Fibroblast of mammary gland (primary cell): ENCODE results near the gene SIRPA.
"Not testable (repeated sequence)": the region's sequence is repeated elsewhere in the genome, so short reads cannot be mapped to it uniquely, and the experiment has no call there.

Source experiments
- DNase-seq: peaks from one replicate; pipeline ENCODE4 v3.0.0-alpha.2; 2010; ENCODE audit warnings: low read depth
- H3K4me3 ChIP-seq: 2 replicates; pipeline ENCODE4 v1.5.1; 2011; ENCODE audit warnings: low read depth, mild to moderate bottlenecking, low read length, moderate library complexity; ENCODE audit not compliant: control insufficient read depth
- TF ChIP-seq, protein P1 (sequence below): conservative IDR thresholded peaks from 2 replicates; pipeline ENCODE4 v1.5.1; 2011; ENCODE audit warnings: low read depth, low read length, inconsistent platforms; ENCODE audit not compliant: control insufficient read depth, insufficient read depth

Gene SIRPA

GRCh38 chr20:1908191-1908590 lies 13.0 kb downstream of the SIRPA start:
- DNase-seq: no peak
- TF ChIP-seq, protein P1, sequence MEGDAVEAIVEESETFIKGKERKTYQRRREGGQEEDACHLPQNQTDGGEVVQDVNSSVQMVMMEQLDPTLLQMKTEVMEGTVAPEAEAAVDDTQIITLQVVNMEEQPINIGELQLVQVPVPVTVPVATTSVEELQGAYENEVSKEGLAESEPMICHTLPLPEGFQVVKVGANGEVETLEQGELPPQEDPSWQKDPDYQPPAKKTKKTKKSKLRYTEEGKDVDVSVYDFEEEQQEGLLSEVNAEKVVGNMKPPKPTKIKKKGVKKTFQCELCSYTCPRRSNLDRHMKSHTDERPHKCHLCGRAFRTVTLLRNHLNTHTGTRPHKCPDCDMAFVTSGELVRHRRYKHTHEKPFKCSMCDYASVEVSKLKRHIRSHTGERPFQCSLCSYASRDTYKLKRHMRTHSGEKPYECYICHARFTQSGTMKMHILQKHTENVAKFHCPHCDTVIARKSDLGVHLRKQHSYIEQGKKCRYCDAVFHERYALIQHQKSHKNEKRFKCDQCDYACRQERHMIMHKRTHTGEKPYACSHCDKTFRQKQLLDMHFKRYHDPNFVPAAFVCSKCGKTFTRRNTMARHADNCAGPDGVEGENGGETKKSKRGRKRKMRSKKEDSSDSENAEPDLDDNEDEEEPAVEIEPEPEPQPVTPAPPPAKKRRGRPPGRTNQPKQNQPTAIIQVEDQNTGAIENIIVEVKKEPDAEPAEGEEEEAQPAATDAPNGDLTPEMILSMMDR: no peak
- H3K4me3 ChIP-seq: no peak overlapping the region

- TF ChIP-seq, protein P1: no peak
- no peak overlapping the region for H3K4me3 ChIP-seq
- no peak for DNase-seq
Observed at GRCh38 chr20:1909097-1909496, 13.9 kb downstream of the SIRPA start.

DNA sequence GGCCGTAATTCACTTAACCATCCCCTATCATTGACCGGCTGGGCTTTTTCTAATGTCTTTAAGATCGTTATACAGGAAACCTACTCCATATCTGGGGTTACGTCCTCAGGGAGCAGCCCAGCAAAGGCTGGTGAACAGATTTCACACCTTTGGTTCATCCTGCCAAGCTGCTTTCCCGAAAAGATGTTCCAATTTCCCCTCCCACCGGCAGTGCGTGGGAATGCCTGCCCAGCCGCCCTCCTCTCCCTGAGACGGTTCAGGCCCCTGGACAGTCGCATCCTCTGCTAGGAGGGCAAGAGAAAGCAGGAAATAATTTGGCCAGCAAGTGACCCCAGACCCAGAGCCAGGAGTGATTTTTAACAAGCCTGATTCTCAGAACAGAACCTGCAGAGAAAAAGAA lies 16.3 kb downstream of the SIRPA start:
- DNase-seq: no peak
- no peak overlapping the region for H3K4me3 ChIP-seq
- TF ChIP-seq, protein P1: no peak

DNA sequence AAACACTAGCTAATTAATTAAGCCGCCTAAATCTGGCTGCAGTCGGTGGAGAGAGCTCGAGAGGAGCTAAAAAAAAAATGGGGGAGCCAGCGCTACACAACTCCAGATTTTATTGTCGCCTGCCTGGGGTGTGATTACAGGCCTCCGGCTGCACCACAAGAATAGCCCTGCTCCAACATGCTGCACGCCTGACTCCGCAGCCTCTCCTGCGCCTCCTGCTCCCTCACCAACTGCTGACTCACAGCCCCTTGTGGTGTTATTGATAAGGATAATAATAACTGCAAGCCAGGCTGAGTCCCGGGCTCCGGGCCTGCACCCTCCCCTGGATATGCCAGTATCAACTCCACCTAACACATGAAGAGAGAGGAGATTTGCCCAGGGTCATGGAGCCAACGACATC lies 16.8 kb downstream of the SIRPA start:
- H3K4me3 ChIP-seq: no peak overlapping the region
- no peak for DNase-seq
- TF ChIP-seq, protein P1: no peak

DNA sequence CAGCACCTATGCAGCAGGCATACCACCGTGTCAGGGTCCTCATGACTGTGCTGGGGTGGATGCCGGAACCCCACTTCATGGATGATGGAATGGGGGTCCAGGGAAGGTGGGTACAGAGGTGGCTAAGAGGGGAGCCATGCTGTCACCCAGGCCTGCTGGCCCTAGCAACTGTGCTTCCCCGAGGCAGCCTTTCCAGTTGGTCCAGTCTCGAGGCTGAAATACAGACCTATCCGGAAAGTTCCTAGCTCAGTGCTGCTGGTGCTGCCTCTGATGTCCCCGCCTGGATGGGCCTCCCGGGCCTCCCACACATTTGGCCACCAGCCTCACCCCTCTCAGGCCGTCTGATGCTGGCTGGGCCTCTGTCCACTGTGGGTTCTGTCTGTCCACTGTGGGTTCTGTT lies 17.4 kb downstream of the SIRPA start:
- no peak overlapping the region for H3K4me3 ChIP-seq
- DNase-seq: no peak
- TF ChIP-seq, protein P1: no peak

DNA sequence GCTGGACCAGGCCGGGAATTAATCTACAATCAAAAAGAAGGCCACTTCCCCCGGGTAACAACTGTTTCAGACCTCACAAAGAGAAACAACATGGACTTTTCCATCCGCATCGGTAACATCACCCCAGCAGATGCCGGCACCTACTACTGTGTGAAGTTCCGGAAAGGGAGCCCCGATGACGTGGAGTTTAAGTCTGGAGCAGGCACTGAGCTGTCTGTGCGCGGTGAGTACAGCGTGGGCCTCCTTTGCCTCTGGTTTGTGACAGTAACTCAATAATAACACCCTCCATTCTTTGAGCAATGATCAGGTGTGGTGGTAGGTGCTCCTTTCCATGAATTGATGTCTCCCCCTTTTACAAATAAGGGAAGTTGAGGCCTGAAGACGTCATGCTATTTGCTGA lies 20.0 kb downstream of the SIRPA start:
- not testable (repeated sequence) for DNase-seq, H3K4me3 ChIP-seq

- TF ChIP-seq, protein P1: no peak
- H3K4me3 ChIP-seq: no peak overlapping the region
- no peak for DNase-seq
Observed at GRCh38 chr20:1915725-1916124, 20.5 kb downstream of the SIRPA start.
